Measurements from ENCODE around the gene TUBGCP6.

GRCh38 chr22:50270666-50271394, 26.0 kb upstream of the TUBGCP6 start:
- TF ChIP-seq CTCF (IDR thresholded peaks at IDR 0.05) (no peak), ZFX (IDR thresholded peaks at IDR 0.05; ENCODE audit: borderline replicate concordance) (no peak)
